HepG2 (cell line): ENCODE data around the gene LZTS2. TPM values are rescaled to one million over a fixed set of nuclear protein-coding genes. Genes with fewer than 3 reads are reported as not detected.

Source experiments
- BRCA1 ChIP-seq: sonication (generic); formaldehyde crosslinking; IDR thresholded peaks from 2 replicates; pipeline ENCODE4 v1.4.0; 2020; ENCODE audit warnings: missing genetic modification reagents
- DNMT1 ChIP-seq: sonication (generic); formaldehyde crosslinking; IDR thresholded peaks from 2 replicates; pipeline ENCODE4 v1.5.1; 2020; ENCODE audit warnings: mild to moderate bottlenecking, missing genetic modification reagents
- FOSL2 ChIP-seq: sonication (generic); formaldehyde crosslinking; IDR thresholded peaks from 2 replicates; pipeline ENCODE4 v1.4.0; 2020; ENCODE audit warnings: missing genetic modification reagents
- HMGXB4 ChIP-seq, 2 experiments: sonication (generic) in 1 of 2; formaldehyde crosslinking in 1 of 2; IDR thresholded peaks; 2 replicates each; pipeline versions ENCODE4 v1.4.0 to v1.6.1; 2018 to 2020; ENCODE audit warnings: missing genetic modification reagents in 2 of 2, borderline replicate concordance in 1 of 2, low read depth in 1 of 2, mild to moderate bottlenecking in 1 of 2, missing biosample characterization in 1 of 2
- HNRNPK ChIP-seq: fragments of 200-400 bp; formaldehyde crosslinking; IDR thresholded peaks from 2 replicates; pipeline ENCODE4 v1.6.1; 2018; ENCODE audit warnings: low read length, low read depth, moderate library complexity, mild to moderate bottlenecking; ENCODE audit not compliant: poor library complexity, severe bottlenecking
- KDM2A ChIP-seq: sonication (generic); formaldehyde crosslinking; IDR thresholded peaks from 2 replicates; pipeline ENCODE4 v1.4.0; 2020; ENCODE audit warnings: low read depth, missing genetic modification reagents, borderline replicate concordance
- MYC ChIP-seq: sonication (generic); formaldehyde crosslinking; IDR thresholded peaks from 2 replicates; pipeline ENCODE4 v1.9.0; 2021; ENCODE audit warnings: missing genetic modification reagents, borderline replicate concordance
- NFKB2 ChIP-seq: sonication (generic); formaldehyde crosslinking; IDR thresholded peaks from 2 replicates; pipeline ENCODE4 v1.4.0; 2020; ENCODE audit warnings: missing genetic modification reagents, borderline replicate concordance
- PAF1 ChIP-seq: IDR thresholded peaks from 2 replicates; pipeline ENCODE4 v1.6.1; 2016; ENCODE audit warnings: missing genetic modification reagents, missing compliant biosample characterization
- PAWR ChIP-seq: sonication (generic); formaldehyde crosslinking; IDR thresholded peaks from 2 replicates; pipeline ENCODE4 v1.4.0; 2020; ENCODE audit warnings: missing genetic modification reagents, mild to moderate bottlenecking, borderline replicate concordance
- PBX2 ChIP-seq: IDR thresholded peaks from 2 replicates; pipeline ENCODE4 v1.6.1; 2016; ENCODE audit warnings: control low read depth
- PHF5A ChIP-seq: IDR thresholded peaks from one replicate; pipeline ENCODE4 v1.6.1; 2018; ENCODE audit warnings: low read depth, missing genetic modification reagents; ENCODE audit not compliant: unreplicated experiment
- SAP130 ChIP-seq: IDR thresholded peaks from 2 replicates; pipeline ENCODE4 v1.6.1; 2016; ENCODE audit warnings: low read depth
- SOX6 ChIP-seq, 2 experiments: fragments of 450-650 bp in 1 of 2; sonication (generic) in 1 of 2; formaldehyde crosslinking in 1 of 2; IDR thresholded peaks; 2 replicates each; pipeline versions ENCODE4 v1.4.0 to v1.6.1; 2017 to 2020; ENCODE audit warnings: antibody characterized with exemption in 1 of 2, mild to moderate bottlenecking in 1 of 2, missing genetic modification reagents in 1 of 2
- SUZ12 ChIP-seq: fragments of 150-350 bp; IDR thresholded peaks from 2 replicates; pipeline ENCODE4 v1.6.1; 2014; ENCODE audit warnings: low read depth, low read length
- TEAD3 ChIP-seq: optimal IDR thresholded peaks from 2 replicates; pipeline ENCODE3; 2016; ENCODE audit warnings: borderline replicate concordance
- THAP11 ChIP-seq: IDR thresholded peaks from 2 replicates; pipeline ENCODE4 v1.6.1; 2016; ENCODE audit warnings: missing biosample characterization, missing genetic modification reagents
- TRIM24 ChIP-seq: sonication (generic); formaldehyde crosslinking; IDR thresholded peaks from 2 replicates; pipeline ENCODE4 v1.8.0; 2022; ENCODE audit warnings: mild to moderate bottlenecking, missing genetic modification reagents
- USF2 ChIP-seq, 2 experiments: sonication (generic) in 1 of 2; formaldehyde crosslinking in 1 of 2; IDR thresholded peaks; 2 replicates each; pipeline versions ENCODE4 v1.5.1 to v1.6.1; 2011 to 2020; ENCODE audit warnings: borderline replicate concordance in 1 of 2, low read depth in 1 of 2, low read length in 1 of 2, mild to moderate bottlenecking in 1 of 2, missing genetic modification reagents in 1 of 2, moderate library complexity in 1 of 2
- ZFP36L2 ChIP-seq: sonication (generic); formaldehyde crosslinking; IDR thresholded peaks from 2 replicates; pipeline ENCODE4 v1.4.0; 2020; ENCODE audit warnings: missing genetic modification reagents
- ZNF331 ChIP-seq: sonication (generic); formaldehyde crosslinking; IDR thresholded peaks from 2 replicates; pipeline ENCODE4 v1.4.0; 2020; ENCODE audit warnings: missing genetic modification reagents
- ZNF605 ChIP-seq: sonication (generic); formaldehyde crosslinking; IDR thresholded peaks from 2 replicates; pipeline ENCODE4 v1.8.0; 2022; ENCODE audit warnings: mild to moderate bottlenecking, missing genetic modification reagents
- polyA plus RNA-seq, 8 experiments: library from polyadenylated mRNA; depleted of rRNA in 3 of 8; stranded (reverse) in 7 of 8; unstranded in 1 of 8; fragments of >200 nt; fragmentation: Illumina TruSeq in 4 of 8; extraction: Trizol in 4 of 8; gene quantifications; 2 replicates each; pipeline versions ENCODE4 v1.2.1 to v1.2.3, GENCODE V29; 2011 to 2016; ENCODE audit warnings: low read depth in 4 of 8, missing spikeins in 1 of 8, mixed read lengths in 1 of 8; ENCODE audit not compliant: insufficient read depth in 1 of 8
- total RNA-seq, 5 experiments: library from RNA; depleted of rRNA; stranded (reverse); fragments of >200 nt; fragmentation: Illumina TruSeq; extraction: Trizol; gene quantifications; 2 replicates each; pipeline ENCODE4 v1.2.3, GENCODE V29; 2016; ENCODE audit warnings: low read depth in 1 of 5
- TF ChIP-seq, protein P1 (sequence below): IDR thresholded peaks from 2 replicates; pipeline ENCODE4 v1.6.1; 2016; ENCODE audit warnings: mild to moderate bottlenecking, missing biosample characterization, missing genetic modification reagents
- TF ChIP-seq, protein P2 (sequence below): conservative IDR thresholded peaks from 2 replicates; pipeline ENCODE4 v1.6.1; 2018; ENCODE audit warnings: missing genetic modification reagents

The LZTS2 gene
- total and polyA plus RNA-seq, 2 of the 13 experiments (the other 11 are each of a cell fraction or from before 2014, with no cell fraction given), result 43.6 to 65.6 TPM

DNA sequence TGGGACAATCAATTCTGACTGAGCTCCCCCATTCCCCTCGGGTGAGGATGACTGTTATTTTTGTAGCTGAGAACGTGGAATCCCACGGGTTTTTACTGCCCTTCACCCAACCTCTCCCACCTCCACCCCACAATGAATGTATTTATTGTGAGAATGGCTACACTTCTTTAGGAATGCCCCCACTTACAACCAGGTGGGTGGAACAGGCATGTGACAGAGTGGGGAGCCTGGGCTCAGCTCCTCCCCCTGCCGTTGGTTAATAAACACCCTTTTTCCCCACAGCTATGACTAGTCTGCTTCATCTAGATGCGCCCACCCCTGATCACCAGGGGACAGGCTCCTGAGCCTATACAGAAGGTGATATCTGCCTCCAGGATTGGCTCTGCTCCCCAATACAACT is 14.3 kb upstream of the LZTS2 start (continued):
- TF ChIP-seq USF2 (IDR thresholded peaks at IDR 0.05; ENCODE audit: low read depth, low read length) (no peak), USF2 (CRISPR knock-in tag; IDR thresholded peaks at IDR 0.05; ENCODE audit: borderline replicate concordance) (no peak), HNRNPK (peak; percentile 5), MYC (CRISPR knock-in tag) (0 out of 2 replicates have a peak, but pooled peaks have one; percentile 24), ZNF331 (CRISPR knock-in tag) (peak; percentile 30; the same call in 1 of the 2 replicates), HMGXB4 (CRISPR knock-in tag; IDR thresholded peaks at IDR 0.05; ENCODE audit: borderline replicate concordance in 1 of 2, low read depth in 1 of 2) (0 out of 4 replicates have a peak, but pooled peaks of 1 of the 2 experiments have one; percentile 16), PAF1 (CRISPR knock-in tag) (0 out of 2 replicates have a peak, but pooled peaks have one; percentile 40), SUZ12 (no peak), ZFP36L2 (CRISPR knock-in tag) (no peak), SAP130 (CRISPR knock-in tag) (peak; percentile 19; the same call in 1 of the 2 replicates), BRCA1 (CRISPR knock-in tag) (no peak), PAWR (CRISPR knock-in tag) (no peak), SOX6 (IDR thresholded peaks at IDR 0.05) (no peak), SOX6 (CRISPR knock-in tag; IDR thresholded peaks at IDR 0.05) (no peak), TEAD3 (CRISPR knock-in tag) (peak; percentile 40), DNMT1 (no peak), PHF5A (CRISPR knock-in tag) (peak; percentile 55), THAP11 (CRISPR knock-in tag) (no peak), NFKB2 (CRISPR knock-in tag) (no peak), TRIM24 (CRISPR knock-in tag) (no peak), FOSL2 (CRISPR knock-in tag) (0 out of 2 replicates have a peak, but pooled peaks have one; percentile 8), KDM2A (CRISPR knock-in tag) (peak; percentile 27), PBX2 (CRISPR knock-in tag) (no peak), ZNF605 (CRISPR knock-in tag) (no peak)
- TF ChIP-seq, protein P1, sequence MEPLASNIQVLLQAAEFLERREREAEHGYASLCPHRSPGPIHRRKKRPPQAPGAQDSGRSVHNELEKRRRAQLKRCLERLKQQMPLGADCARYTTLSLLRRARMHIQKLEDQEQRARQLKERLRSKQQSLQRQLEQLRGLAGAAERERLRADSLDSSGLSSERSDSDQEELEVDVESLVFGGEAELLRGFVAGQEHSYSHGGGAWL (CRISPR knock-in tag), result no peak
- TF ChIP-seq, protein P2, sequence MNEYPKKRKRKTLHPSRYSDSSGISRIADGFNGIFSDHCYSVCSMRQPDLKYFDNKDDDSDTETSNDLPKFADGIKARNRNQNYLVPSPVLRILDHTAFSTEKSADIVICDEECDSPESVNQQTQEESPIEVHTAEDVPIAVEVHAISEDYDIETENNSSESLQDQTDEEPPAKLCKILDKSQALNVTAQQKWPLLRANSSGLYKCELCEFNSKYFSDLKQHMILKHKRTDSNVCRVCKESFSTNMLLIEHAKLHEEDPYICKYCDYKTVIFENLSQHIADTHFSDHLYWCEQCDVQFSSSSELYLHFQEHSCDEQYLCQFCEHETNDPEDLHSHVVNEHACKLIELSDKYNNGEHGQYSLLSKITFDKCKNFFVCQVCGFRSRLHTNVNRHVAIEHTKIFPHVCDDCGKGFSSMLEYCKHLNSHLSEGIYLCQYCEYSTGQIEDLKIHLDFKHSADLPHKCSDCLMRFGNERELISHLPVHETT, result no peak
